22Rv1 (cell line): ENCODE data around the gene ANGPTL8.

Source experiments
- CTCF ChIP-seq: fragments of 450-650 bp; IDR thresholded peaks from 2 replicates; pipeline ENCODE4 v1.5.1; 2017; ENCODE audit warnings: mild to moderate bottlenecking
- ZFX ChIP-seq: fragments of 450-650 bp; IDR thresholded peaks from 2 replicates; pipeline ENCODE4 v1.6.1; 2017; ENCODE audit warnings: antibody characterized with exemption, borderline replicate concordance

- TF ChIP-seq CTCF: no peak
- no peak for TF ChIP-seq ZFX
Observed at GRCh38 chr19:11210656-11210928, 28.8 kb upstream of the ANGPTL8 start.
